ENCODE results near the gene APOBEC3A. TPM values are rescaled to one million over a fixed set of nuclear protein-coding genes. Genes with fewer than 3 reads are reported as not detected.

APOBEC3A gene
- polyA plus RNA-seq, 1 donor (not counting 4 experiments of a cell fraction or from before 2014, with no cell fraction given), result 0.50 TPM

- Histone ChIP-seq H3K27ac (ENCODE audit: control insufficient read depth, insufficient read depth, low read length) (no peak overlapping the region), H3K4me2 (ENCODE audit: control insufficient read depth, extremely low read depth, insufficient read depth, low read depth, low read length) (no peak overlapping the region), H3K27me3 (ENCODE audit: control insufficient read depth, extremely low read depth, insufficient read depth, low read length) (peaks cover 1% of the 10 kb centered on the region), H3K9me3 (ENCODE audit: control insufficient read depth, low read depth, low read length) (no peaks in the 10 kb centered on the region), H3K4me1 (ENCODE audit: control insufficient read depth, extremely low read depth, insufficient read depth, low read length) (no peaks in the 10 kb centered on the region), H3K9me1 (ENCODE audit: control insufficient read depth, extremely low read depth, insufficient read depth, low read length) (no peaks in the 10 kb centered on the region), H4K20me1 (ENCODE audit: control insufficient read depth, extremely low read depth, insufficient read depth, low read length) (no peaks in the 10 kb centered on the region), H3K36me3 (ENCODE audit: control insufficient read depth in 2 of 2, extremely low read depth in 1 of 2, insufficient read depth in 2 of 2, low read length in 2 of 2) (no peaks in the 10 kb centered on the region), H3K9ac (ENCODE audit: control insufficient read depth, extremely low read depth, insufficient read depth, low read length) (no peak overlapping the region), H3K79me2 (ENCODE audit: control insufficient read depth, insufficient read depth, low read length) (no peaks in the 10 kb centered on the region), H2AFZ (ENCODE audit: control insufficient read depth, low read length) (no peak overlapping the region), H3K4me3 (ENCODE audit: control insufficient read depth in 2 of 3, extremely low read depth in 1 of 3, insufficient read depth in 2 of 3, low read depth in 1 of 3, low read length in 3 of 3) (no peak overlapping the region)
- no peak for DNase-seq (ENCODE audit: low read depth, low spot score)
- dilution Hi-C loops (cut with MboI; ENCODE audit: extremely low pct_ligation_motif_present, low sequenced_read_pairs), result no loop called here
- TF ChIP-seq EZH2 (IDR thresholded peaks at IDR 0.05; ENCODE audit: low read length) (no peak), CTCF (optimal IDR thresholded peaks at IDR 0.05 in 1 of 3, IDR thresholded peaks at IDR 0.05 in 1 of 3, conservative IDR thresholded peaks at IDR 0.05 in 1 of 3; ENCODE audit: extremely low read depth in 1 of 3, insufficient read depth in 2 of 3, low read length in 3 of 3) (no peak)
- no peak for FAIRE-seq
These were observed 14.4 kb downstream of the APOBEC3A start for GRCh38 chr22:38971791-38972190.

DNA sequence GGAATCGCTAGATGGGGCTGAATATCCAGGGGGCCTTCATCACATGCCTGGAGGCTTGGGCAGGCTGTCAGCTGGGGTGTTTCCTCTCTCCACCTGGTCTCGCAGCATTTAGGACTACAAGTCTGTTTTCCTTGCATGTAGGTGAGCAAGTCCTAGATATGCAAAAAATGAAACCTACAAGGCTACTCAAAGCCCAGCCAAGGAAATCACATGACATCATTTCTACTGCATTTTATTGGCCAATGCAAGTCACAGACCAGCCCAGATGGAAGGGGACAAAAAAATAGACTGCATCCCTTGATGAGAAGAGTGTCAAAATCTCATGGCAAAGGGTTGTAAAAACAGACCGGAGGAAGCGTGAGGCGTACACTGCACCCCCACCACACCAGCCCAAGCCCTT is 15.1 kb downstream of the APOBEC3A start:
- DNase-seq (ENCODE audit: low read depth, low spot score), result no peak
- Histone ChIP-seq H4K20me1 (ENCODE audit: control insufficient read depth, extremely low read depth, insufficient read depth, low read length) (no peaks in the 10 kb centered on the region), H3K79me2 (ENCODE audit: control insufficient read depth, insufficient read depth, low read length) (no peaks in the 10 kb centered on the region), H3K4me2 (ENCODE audit: control insufficient read depth, extremely low read depth, insufficient read depth, low read depth, low read length) (no peak overlapping the region), H2AFZ (ENCODE audit: control insufficient read depth, low read length) (no peak overlapping the region), H3K4me3 (ENCODE audit: control insufficient read depth in 2 of 3, extremely low read depth in 1 of 3, insufficient read depth in 2 of 3, low read depth in 1 of 3, low read length in 3 of 3) (no peak overlapping the region), H3K27ac (ENCODE audit: control insufficient read depth, insufficient read depth, low read length) (no peak overlapping the region), H3K9me3 (ENCODE audit: control insufficient read depth, low read depth, low read length) (no peaks in the 10 kb centered on the region), H3K36me3 (ENCODE audit: control insufficient read depth in 2 of 2, extremely low read depth in 1 of 2, insufficient read depth in 2 of 2, low read length in 2 of 2) (no peaks in the 10 kb centered on the region), H3K9ac (ENCODE audit: control insufficient read depth, extremely low read depth, insufficient read depth, low read length) (no peak overlapping the region), H3K27me3 (ENCODE audit: control insufficient read depth, extremely low read depth, insufficient read depth, low read length) (no peaks in the 10 kb centered on the region), H3K4me1 (ENCODE audit: control insufficient read depth, extremely low read depth, insufficient read depth, low read length) (no peaks in the 10 kb centered on the region), H3K9me1 (ENCODE audit: control insufficient read depth, extremely low read depth, insufficient read depth, low read length) (no peaks in the 10 kb centered on the region)
- FAIRE-seq, result no peak
- no peak for TF ChIP-seq EZH2 (IDR thresholded peaks at IDR 0.05; ENCODE audit: low read length)
- TF ChIP-seq CTCF (optimal IDR thresholded peaks at IDR 0.05 in 1 of 3, IDR thresholded peaks at IDR 0.05 in 1 of 3, conservative IDR thresholded peaks at IDR 0.05 in 1 of 3; ENCODE audit: extremely low read depth in 1 of 3, insufficient read depth in 2 of 3, low read length in 3 of 3), result no peak
- dilution Hi-C loops (cut with MboI; ENCODE audit: extremely low pct_ligation_motif_present, low sequenced_read_pairs), result no loop called here

Measured in keratinocyte (primary cell).